K562 (cell line): ENCODE measurements around the gene ALDH1A2.

Experiments used
- ARID2 ChIP-seq: fragments of 450-650 bp; IDR thresholded peaks from 2 replicates; pipeline ENCODE4 v1.6.1; 2017; ENCODE audit warnings: antibody characterized with exemption, mild to moderate bottlenecking
- ARID3B ChIP-seq: fragments of 250-450 bp; sonication (Bioruptor Pico); IDR thresholded peaks from 2 replicates; pipeline ENCODE4 v1.4.0; 2020; ENCODE audit warnings: borderline replicate concordance
- CREM ChIP-seq: IDR thresholded peaks from 2 replicates; pipeline ENCODE4 v1.6.1; 2014; ENCODE audit warnings: antibody characterized with exemption, low read depth
- ELK1 ChIP-seq: sonication (generic); formaldehyde crosslinking; IDR thresholded peaks from 2 replicates; pipeline ENCODE4 v1.8.1; 2022; ENCODE audit warnings: missing genetic modification reagents
- FOSL1 ChIP-seq: fragments of 200-800 bp; sonication (Bioruptor generic); conservative IDR thresholded peaks from 2 replicates; pipeline ENCODE4 v1.6.1; 2016; ENCODE audit warnings: missing genetic modification characterization, missing compliant biosample characterization
- RAD51 ChIP-seq: fragments of 450-650 bp; IDR thresholded peaks from 2 replicates; pipeline ENCODE4 v1.7.1; 2016; ENCODE audit warnings: low read depth, mild to moderate bottlenecking, borderline replicate concordance
- REST ChIP-seq, 2 experiments: fragments of 450-650 bp; formaldehyde crosslinking in 1 of 2; IDR thresholded peaks; 2 replicates each; pipeline versions ENCODE4 v1.4.0 to v1.6.1; 2014 to 2020; ENCODE audit warnings: mild to moderate bottlenecking in 2 of 2, borderline replicate concordance in 1 of 2, low read depth in 1 of 2
- ZBTB49 ChIP-seq: sonication (generic); formaldehyde crosslinking; IDR thresholded peaks from 2 replicates; pipeline ENCODE4 v1.8.0; 2022; ENCODE audit warnings: missing genetic modification reagents, mild to moderate bottlenecking, borderline replicate concordance

- no peak for TF ChIP-seq RAD51
- no peak for TF ChIP-seq FOSL1 (tag)
- no peak for TF ChIP-seq ARID2
- no peak for TF ChIP-seq ELK1 (CRISPR knock-in tag)
- TF ChIP-seq REST (IDR thresholded peaks at IDR 0.05; ENCODE audit: borderline replicate concordance), result no peak
- no peak for TF ChIP-seq REST (CRISPR knock-in tag; IDR thresholded peaks at IDR 0.05; ENCODE audit: low read depth)
- no peak for TF ChIP-seq ARID3B (CRISPR knock-in tag)
- no peak for TF ChIP-seq ZBTB49 (CRISPR knock-in tag)
- no peak for TF ChIP-seq CREM
These were observed 118.9 kb downstream of the ALDH1A2 start for GRCh38 chr15:57946491-57947048.
